Suprapubic skin (tissue), 4 donors: Measurements from ENCODE around the gene GLUD2. TPM values are rescaled to one million over a fixed set of nuclear protein-coding genes. Genes with fewer than 3 reads are reported as not detected.

Experiments used
- DNase-seq, 2 donors: peaks; one replicate each; pipeline ENCODE4 v3.0.0-alpha.2; 2019; ENCODE audit warnings: low spot score in 2 of 2
- H3K27ac ChIP-seq: fragments of 200-600 bp; sonication (generic); one replicate; pipeline ENCODE4 v1.5.1; 2019
- H3K27me3 ChIP-seq: fragments of 200-600 bp; sonication (generic); one replicate; pipeline ENCODE4 v1.5.1; 2019
- H3K36me3 ChIP-seq: fragments of 200-600 bp; sonication (generic); one replicate; pipeline ENCODE4 v1.5.1; 2019
- H3K4me1 ChIP-seq: fragments of 200-600 bp; sonication (generic); one replicate; pipeline ENCODE4 v1.5.1; 2019
- H3K4me3 ChIP-seq: fragments of 200-600 bp; sonication (generic); one replicate; pipeline ENCODE4 v1.5.1; 2019; ENCODE audit warnings: mild to moderate bottlenecking
- H3K9me3 ChIP-seq: fragments of 200-600 bp; sonication (generic); one replicate; pipeline ENCODE4 v1.5.1; 2019
- CTCF ChIP-seq, 2 donors: fragments of 200-600 bp in 1 of 2; fragments of 450-650 bp in 1 of 2; sonication (generic) in 1 of 2; IDR thresholded peaks; one replicate each; pipeline ENCODE4 v1.5.1; 2016 to 2019; ENCODE audit warnings: antibody characterized with exemption in 2 of 2, mild to moderate bottlenecking in 1 of 2, moderate library complexity in 1 of 2
- EP300 ChIP-seq: sonication (generic); formaldehyde crosslinking; IDR thresholded peaks from one replicate; pipeline ENCODE4 v1.6.1; 2017; ENCODE audit warnings: antibody characterized with exemption
- POLR2A ChIP-seq, 2 donors: fragments of 450-650 bp; IDR thresholded peaks; one replicate each; pipeline ENCODE4 v1.6.1; 2017; ENCODE audit warnings: antibody characterized with exemption in 2 of 2, mild to moderate bottlenecking in 2 of 2, moderate library complexity in 2 of 2
- POLR2AphosphoS5 ChIP-seq, 3 donors: sonication (generic); formaldehyde crosslinking; IDR thresholded peaks; one replicate each; pipeline ENCODE4 v1.6.1; 2017; ENCODE audit warnings: antibody characterized with exemption in 3 of 3
- WGBS: methylation state at CpG from one replicate; pipeline ENCODE4 v1.1.5; 2018; 5-methylcytosine and 5-hydroxymethylcytosine counted together
- total RNA-seq, 4 donors: library from RNA; depleted of rRNA; stranded (reverse); fragments of >200 nt; gene quantifications; one replicate each; pipeline ENCODE4 v1.1.0, GENCODE V29; 2016

The GLUD2 gene
- total RNA-seq, 4 donors from 2014 or later, result 1.8 to 2.7 (median 2.1) TPM

DNA sequence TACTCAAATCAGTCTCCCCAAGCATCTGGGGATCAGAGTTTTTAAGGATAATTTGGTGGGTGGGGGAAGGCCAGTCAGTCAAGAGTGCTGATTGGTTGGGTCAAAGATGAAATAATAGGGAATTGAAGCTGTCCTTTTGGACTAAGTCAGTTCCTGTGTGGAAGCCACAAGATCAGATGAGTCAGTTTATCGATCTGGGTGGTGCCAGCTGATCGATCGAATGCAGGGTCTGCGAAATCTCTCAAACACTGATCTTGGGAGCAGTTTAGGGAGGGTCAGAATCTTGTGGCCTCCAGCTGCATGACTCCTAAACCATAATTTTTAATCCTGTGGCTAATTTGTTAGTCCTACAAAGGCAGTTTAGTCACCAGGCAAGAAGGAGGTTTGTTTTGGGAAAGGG, 17.3 kb upstream of the GLUD2 start:
- Histone ChIP-seq H3K27me3 (no peaks in the 10 kb centered on the region), H3K4me3 (no peak overlapping the region), H3K9me3 (no peaks in the 10 kb centered on the region), H3K4me1 (no peaks in the 10 kb centered on the region), H3K27ac (no peak overlapping the region), H3K36me3 (no peaks in the 10 kb centered on the region)
- WGBS, result 78% methylated on average over 4 of the region's 4 CpGs
- TF ChIP-seq CTCF (IDR thresholded peaks at IDR 0.05) (no peak), POLR2AphosphoS5 (IDR thresholded peaks at IDR 0.05) (no peak), EP300 (no peak), POLR2A (IDR thresholded peaks at IDR 0.05) (no peak)
- no peak for DNase-seq

DNA sequence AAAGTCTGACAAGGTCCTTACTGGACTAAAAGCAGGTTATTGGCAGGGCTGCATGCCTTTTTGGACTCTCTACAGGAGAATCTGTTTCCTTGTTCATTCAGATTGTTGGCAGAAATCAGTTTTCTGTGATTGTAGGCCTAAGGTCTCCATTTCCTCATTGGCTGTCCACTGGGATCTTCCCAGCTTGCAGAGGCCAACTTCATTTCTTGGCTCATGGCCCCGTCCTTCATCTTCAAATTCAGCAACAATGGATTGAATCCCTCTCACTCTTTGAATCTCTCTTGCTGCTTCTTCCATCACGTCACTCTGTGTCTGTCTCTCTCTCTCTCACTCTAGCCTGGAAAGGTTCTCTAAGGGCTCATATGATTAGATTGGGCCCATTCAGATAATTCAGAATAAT, 14.9 kb upstream of the GLUD2 start:
- DNase-seq, result no peak
- H3K36me3 ChIP-seq, result no peaks in the 10 kb centered on the region
- TF ChIP-seq POLR2A (IDR thresholded peaks at IDR 0.05) (no peak), EP300 (no peak), CTCF (IDR thresholded peaks at IDR 0.05) (no peak), POLR2AphosphoS5 (IDR thresholded peaks at IDR 0.05) (no peak)
- H3K27ac ChIP-seq, result no peak overlapping the region
- no peaks in the 10 kb centered on the region for H3K27me3 ChIP-seq
- no peak overlapping the region for H3K4me3 ChIP-seq
- WGBS, result 43% methylated on average over 2 of the region's 2 CpGs
- H3K9me3 ChIP-seq, result no peaks in the 10 kb centered on the region
- H3K4me1 ChIP-seq, result no peaks in the 10 kb centered on the region

DNA sequence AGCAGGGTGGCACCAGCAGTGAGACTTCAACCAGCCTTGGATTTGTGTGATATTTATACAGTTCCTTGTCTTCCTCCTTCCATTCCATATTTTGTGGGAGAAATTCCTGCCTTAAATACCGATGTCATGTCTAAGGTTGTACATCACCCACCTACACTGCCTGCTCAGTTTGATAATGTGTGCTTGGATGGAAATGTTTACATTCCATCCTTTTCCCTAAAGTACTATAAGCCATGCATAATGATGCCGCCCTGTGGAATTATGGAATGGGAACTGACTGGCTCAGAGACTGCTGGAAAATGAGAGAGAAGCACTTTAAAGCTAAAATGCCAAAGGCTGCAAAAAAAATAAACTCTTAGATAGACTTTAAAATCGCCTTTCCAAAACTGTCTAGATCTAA, 11.3 kb upstream of the GLUD2 start:
- no peak for DNase-seq

GRCh38 chrX:121036951-121037350, 10.5 kb upstream of the GLUD2 start:
- TF ChIP-seq POLR2AphosphoS5 (IDR thresholded peaks at IDR 0.05), result no peak
- TF ChIP-seq EP300, result no peak
- TF ChIP-seq CTCF (IDR thresholded peaks at IDR 0.05), result no peak
- TF ChIP-seq POLR2A (IDR thresholded peaks at IDR 0.05), result no peak
- no peak for DNase-seq
- Histone ChIP-seq H3K36me3 (no peaks in the 10 kb centered on the region), H3K27me3 (no peaks in the 10 kb centered on the region), H3K27ac (no peak overlapping the region), H3K4me1 (no peaks in the 10 kb centered on the region), H3K4me3 (no peak overlapping the region), H3K9me3 (no peaks in the 10 kb centered on the region)
- WGBS, result 44% methylated on average over 4 of the region's 4 CpGs

More for the DNA sequence above, 11.3 kb upstream of the GLUD2 start:
- Histone ChIP-seq H3K9me3 (no peaks in the 10 kb centered on the region), H3K36me3 (no peaks in the 10 kb centered on the region), H3K4me1 (no peaks in the 10 kb centered on the region), H3K4me3 (no peak overlapping the region), H3K27me3 (no peaks in the 10 kb centered on the region), H3K27ac (no peak overlapping the region)
- no peak for TF ChIP-seq CTCF (IDR thresholded peaks at IDR 0.05)
- WGBS, result 53% methylated on average over 3 of the region's 3 CpGs

DNA sequence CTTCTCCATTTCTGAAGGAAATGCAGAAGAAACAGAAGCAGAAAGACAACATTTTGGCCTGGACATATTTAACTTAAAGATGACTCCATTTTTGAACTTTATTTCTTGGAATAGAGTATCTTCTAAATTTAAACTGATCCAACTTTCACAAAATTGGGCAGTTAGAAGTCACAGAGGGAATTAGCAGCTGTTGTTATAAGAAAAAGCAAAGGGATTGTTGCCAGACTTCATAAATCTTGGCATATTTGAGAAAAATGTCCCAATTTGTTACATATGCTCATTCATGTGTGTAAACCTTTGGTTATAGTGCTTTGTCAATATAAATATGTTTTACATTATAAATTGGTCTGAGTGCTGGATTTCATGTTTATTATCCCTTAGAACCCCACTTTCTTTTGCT, 3.4 kb downstream of the GLUD2 start:
- no peak overlapping the region for H3K27ac ChIP-seq
- no peaks in the 10 kb centered on the region for H3K9me3 ChIP-seq
- TF ChIP-seq POLR2A (IDR thresholded peaks at IDR 0.05), result no peak
- TF ChIP-seq CTCF (IDR thresholded peaks at IDR 0.05), result no peak
- no peak for TF ChIP-seq POLR2AphosphoS5 (IDR thresholded peaks at IDR 0.05)
- no peak for TF ChIP-seq EP300
- no peaks in the 10 kb centered on the region for H3K4me1 ChIP-seq
- no peak overlapping the region for H3K4me3 ChIP-seq
- peaks cover 4% of the 10 kb centered on the region for H3K27me3 ChIP-seq
- H3K36me3 ChIP-seq, result no peaks in the 10 kb centered on the region
- DNase-seq, result no peak
